Measurements from ENCODE around the gene BSND.

Gene BSND

DNA sequence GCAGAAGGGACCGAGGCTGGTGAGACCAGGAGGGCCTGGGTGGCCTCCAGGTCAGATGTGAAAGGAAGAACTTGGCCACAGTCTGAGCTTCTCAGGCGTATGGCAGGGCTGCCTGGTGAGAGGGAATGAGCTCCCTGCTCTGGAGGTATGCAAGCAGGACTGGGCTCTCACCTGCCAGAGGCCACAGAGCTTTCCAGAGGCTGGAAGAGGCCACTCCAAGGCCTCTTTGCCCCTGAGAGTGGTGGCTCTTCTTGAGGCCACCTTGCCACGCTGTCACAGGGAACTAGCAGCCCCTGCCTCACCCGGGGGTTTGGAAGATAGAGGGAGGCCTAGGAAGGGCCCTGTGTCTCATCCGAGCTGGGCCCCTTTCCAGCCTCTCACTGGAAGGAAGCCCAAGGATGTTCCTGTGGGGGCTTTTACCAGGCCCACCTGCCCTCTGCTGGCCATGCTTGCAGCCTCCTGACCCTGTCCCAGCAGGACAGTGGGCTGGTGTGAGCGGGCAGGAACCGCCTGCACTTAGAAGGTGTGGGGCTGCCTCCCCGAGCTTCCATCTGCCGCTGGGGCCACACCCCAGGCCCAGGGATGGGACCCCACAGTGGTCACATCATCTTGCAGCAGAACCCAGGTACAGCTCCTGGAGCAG, 50.7 kb downstream of the BSND start:
- no peak for DNase-seq

DNA sequence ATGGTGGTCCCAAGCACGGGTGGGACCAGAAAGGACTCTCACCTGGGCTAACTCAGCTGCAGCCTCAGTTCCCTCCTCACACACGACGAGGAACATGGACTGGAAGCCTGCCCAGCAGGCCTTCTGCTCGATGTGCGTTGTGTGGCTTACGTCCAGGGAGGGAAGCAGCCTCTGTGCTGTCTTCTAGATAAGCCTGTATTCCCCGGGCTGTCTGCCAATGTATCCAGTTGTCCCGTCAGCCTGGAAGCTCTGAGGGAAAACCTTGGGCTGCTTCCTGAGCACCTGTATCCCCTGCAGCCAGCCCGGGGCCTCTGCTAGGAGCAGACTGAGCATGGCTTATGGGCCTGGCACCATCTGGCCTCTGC, 51.2 kb downstream of the BSND start:
- DNase-seq = no peak

DNA sequence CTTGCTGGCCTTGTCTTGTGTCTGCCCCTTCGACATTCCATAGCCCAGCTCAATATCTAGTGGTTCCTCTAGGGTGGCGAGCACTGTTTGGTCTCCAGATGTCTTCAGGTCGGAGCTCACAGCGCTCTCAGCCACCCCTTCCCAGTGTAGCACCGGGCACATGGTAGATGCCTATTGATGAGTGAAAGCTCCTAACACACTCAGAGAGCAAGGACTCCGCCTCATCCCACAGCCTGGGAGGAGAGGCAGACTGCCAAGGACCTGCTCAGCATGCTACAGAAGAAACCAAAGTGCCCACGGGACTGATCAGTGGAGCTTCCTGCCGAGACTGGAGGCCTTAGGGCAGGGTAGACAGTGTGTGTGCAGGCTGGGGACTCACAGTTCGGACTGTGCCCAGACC, 51.5 kb downstream of the BSND start:
- DNase-seq = no peak

DNA sequence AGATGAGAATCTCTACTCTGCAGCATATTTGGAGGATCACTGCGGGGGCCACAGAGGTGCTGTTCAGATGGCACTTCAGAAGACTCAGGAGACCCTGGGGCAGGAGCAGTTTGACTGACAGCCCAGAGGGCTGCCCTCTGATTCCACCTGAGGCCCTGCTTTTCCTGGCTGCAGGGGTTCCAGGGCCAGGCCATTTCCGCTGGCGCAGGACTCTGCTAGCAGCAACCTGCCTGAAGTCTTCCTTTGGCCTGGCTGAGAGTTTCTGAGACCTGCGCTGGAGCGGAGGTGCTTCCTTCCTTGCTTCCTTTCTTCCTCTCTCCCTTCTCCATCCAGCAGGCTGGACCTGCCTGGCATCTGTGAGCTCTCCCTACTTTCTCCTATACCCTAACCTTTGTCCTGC, 52.4 kb downstream of the BSND start:
- no peak for DNase-seq

DNA sequence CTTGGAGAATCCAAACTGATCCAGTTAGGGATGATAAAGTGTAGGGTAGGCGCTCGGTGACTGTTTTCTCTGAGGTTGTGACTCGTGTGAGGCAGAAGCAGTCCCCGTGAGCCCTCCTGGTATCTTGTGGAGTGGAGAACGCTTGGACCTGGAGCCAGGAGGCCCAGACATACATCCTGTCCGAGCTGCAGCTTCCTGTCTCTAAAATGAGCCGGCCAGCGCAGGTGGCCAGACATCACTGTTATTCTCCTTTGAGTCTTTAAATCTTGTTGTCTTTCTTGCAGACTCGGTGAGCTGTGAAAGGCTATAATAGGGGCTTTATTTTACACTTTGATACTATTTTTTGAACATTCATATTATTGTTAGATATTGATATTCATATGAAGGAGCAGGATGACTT, 52.9 kb downstream of the BSND start:
- no peak for DNase-seq

DNA sequence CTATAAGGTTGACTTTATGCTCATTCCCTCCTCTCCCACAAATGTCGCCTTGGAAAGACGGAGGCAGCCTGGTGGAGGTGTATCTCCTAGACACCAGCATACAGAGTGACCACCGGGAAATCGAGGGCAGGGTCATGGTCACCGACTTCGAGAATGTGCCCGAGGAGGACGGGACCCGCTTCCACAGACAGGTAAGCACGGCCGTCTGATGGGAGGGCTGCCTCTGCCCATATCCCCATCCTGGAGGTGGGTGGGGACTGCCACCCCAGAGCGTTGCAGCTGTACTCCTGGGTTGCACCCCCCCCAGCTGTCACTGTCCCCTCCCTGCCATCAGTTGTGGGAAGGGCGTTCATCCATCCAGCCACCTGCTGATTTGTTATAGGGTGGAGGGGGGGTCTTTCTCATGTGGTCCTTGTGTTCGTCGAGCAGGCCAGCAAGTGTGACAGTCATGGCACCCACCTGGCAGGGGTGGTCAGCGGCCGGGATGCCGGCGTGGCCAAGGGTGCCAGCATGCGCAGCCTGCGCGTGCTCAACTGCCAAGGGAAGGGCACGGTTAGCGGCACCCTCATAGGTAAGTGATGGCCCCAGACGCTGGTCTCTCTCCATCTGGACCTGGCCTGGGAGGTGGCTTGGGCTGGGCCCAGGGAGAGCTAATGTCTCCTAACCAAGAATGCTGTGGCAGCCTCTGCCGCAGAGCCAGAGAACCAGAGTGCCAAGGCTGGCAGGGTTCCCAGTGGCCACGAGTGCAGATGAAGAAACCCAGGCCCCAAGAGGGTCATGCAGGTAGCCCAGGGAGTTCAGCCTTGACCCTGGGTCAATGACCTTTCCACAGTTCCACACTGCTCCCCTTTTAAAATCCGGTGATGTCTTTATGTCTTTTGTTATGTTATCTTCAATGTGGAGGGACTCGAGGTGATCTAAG, 53.7 kb downstream of the BSND start:
- no peak for DNase-seq

DNA sequence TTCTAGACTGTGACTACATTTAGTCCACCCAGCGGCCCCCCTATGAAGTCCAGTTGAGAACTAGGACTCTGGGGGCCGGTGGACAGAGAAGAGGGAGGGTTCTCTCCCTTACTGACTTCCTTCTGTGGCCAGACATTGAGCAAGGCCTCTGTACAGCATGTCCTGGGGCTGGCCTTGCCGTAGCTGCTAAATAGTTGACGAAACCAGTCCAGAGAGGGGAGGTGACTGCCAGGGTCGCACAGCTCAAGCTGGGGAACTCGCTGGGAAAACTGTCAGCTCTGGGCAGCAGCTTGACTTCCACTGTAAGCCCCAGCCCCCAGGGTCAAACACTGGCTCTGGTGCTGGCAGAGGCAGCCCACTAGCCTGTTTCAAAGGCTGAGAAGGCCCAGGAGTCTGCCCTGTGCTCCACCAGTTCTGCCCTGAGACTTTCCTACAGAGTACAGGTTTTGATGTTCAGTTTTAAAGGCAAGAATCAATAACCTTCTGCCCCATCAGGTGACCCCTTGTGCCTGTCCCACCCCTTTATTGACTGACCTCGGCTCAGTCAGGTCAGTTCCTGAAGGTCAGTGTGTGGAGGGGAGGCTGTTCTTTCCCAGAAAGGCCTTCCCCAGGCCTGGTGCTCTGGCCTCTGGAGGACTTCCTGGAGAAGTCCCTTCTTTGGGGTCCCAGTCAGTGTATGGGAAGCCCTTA, 54.7 kb downstream of the BSND start:
- peak in 1 of 3 donors; percentile 31 for DNase-seq

DNA sequence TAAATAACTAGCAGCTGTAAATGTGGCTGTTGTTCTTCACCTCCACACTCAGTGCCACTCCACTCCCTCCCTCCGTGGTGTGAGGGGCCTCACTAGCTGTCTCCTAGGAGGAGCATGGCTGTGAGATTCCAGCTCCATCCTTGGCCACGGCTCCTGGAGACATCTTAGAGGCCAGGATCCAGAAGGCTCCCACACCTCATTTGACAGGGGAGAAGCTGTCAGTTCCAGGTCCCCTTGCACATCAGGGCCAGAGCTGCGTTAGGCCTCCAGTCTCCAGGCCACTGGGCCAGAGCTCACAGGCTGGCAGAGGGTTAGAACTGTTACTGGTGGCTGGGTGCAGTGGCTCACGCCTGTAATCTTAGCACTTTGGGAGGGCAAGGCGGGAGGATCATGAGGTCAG, 55.7 kb downstream of the BSND start:
- DNase-seq = no peak

DNA sequence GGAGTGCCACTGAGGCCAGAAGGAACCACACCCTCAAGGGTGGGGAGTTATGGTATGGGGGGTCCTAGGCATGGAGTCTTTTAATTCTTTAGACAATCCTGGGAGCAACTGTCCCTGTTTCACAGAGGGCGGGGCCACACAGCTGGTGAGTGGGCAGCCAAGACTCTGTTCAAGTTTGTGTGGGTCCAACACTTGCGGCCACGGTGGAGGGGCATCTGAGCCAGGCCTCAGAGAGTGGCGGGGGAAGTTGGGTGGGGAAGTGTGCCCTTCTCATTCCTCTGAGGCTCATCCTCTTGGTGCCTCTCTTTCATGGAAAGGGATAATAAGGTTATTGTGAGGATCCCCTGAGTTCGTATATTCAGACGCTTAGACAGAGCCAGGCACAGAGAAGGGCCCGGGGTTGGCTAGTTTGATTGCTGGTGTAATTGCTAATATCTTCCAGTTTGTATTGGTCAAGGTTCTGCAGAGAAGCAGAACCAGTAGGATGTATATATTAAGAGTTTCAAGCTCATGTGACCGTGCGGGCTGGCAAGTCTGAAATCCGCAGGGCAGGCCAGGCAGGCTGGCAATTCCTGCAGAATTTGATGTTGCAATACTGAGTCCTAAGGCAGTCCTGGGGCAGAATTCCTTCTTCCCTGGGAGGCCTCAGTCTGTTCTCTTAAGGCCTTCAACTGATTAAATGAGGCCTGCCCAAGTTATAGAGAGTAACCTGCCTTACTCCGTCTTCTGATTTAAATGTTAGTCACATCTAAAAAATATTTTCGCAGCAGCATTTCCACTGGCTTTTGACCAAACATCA, 56.5 kb downstream of the BSND start:
- no peak for DNase-seq

DNA sequence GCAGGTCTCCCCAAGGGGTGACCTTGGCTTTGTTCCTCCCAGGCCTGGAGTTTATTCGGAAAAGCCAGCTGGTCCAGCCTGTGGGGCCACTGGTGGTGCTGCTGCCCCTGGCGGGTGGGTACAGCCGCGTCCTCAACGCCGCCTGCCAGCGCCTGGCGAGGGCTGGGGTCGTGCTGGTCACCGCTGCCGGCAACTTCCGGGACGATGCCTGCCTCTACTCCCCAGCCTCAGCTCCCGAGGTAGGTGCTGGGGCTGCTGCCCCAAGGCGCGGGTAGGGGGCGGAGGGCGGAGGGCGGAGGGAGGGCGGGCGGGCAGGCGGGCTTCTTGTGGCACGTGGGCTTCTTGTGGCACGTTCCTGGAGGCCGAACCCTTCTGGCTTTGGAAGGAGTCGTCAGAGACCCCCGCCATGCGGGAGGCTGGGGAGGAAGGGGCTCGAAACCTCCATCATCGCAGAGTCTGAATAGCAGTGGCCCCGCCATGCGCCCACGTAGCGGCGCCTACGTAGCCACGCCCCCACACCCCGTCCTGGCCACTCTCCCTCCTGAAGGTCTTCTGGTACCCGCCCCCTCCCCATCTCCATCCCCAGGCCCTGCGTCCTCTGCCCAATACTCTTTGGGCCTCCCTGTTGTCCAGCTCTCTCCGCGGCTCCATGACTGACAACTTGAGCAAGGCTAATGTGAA, 57.4 kb downstream of the BSND start:
- no peak for DNase-seq

DNA sequence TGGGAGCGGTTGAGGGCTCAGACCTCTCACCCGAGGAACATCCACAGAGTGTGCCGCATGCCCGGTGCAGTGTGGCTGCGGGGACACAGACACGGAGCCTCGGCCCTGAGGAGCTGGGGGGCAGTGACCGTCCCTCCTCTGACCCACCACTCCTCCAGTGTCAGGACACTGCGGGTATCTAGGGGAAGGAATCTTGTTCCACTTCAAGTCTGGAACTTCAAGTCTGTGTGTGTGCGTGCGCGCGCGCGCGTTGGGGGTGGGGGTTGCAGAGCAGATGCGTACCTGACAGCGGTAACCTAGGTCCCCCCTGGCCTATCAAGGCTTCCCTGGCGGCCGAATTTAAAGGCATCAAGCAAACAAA, 57.9 kb downstream of the BSND start:
- no peak for DNase-seq

DNA sequence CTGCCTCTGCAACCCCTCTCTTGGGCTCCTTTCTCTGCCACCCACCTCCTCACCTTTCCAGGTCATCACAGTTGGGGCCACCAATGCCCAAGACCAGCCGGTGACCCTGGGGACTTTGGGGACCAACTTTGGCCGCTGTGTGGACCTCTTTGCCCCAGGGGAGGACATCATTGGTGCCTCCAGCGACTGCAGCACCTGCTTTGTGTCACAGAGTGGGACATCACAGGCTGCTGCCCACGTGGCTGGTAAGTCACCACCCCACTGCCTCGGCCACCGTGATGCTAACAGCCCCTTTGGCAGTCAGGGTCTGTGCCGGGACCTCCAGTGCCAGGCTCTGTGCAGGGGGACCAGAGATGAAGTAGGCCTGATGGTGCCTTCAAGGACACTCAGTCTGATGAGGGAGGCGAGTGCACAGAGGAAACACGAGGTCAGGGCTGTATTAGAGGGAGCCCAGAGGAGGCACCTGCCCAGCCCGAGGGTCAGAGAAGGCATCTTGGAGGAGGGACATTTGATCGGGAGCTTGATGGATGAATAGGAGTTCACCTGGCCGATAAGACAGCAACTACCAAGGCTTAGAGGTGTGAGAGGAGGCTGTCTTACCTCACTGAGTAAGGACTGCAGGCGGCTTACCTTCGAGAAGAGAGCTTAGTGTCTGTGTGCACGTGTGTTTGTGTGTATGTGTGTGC, 58.7 kb downstream of the BSND start:
- no peak for DNase-seq

DNA sequence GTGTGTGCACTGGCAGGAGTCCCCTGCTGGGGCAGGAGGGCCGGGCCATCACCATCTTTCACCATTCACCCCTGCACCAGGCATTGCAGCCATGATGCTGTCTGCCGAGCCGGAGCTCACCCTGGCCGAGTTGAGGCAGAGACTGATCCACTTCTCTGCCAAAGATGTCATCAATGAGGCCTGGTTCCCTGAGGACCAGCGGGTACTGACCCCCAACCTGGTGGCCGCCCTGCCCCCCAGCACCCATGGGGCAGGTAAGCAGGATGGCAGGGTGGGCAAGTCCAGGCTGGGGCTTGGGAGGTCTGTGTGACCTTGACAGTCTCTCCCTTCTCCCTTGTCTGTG, 59.2 kb downstream of the BSND start:
- no peak for DNase-seq

DNA sequence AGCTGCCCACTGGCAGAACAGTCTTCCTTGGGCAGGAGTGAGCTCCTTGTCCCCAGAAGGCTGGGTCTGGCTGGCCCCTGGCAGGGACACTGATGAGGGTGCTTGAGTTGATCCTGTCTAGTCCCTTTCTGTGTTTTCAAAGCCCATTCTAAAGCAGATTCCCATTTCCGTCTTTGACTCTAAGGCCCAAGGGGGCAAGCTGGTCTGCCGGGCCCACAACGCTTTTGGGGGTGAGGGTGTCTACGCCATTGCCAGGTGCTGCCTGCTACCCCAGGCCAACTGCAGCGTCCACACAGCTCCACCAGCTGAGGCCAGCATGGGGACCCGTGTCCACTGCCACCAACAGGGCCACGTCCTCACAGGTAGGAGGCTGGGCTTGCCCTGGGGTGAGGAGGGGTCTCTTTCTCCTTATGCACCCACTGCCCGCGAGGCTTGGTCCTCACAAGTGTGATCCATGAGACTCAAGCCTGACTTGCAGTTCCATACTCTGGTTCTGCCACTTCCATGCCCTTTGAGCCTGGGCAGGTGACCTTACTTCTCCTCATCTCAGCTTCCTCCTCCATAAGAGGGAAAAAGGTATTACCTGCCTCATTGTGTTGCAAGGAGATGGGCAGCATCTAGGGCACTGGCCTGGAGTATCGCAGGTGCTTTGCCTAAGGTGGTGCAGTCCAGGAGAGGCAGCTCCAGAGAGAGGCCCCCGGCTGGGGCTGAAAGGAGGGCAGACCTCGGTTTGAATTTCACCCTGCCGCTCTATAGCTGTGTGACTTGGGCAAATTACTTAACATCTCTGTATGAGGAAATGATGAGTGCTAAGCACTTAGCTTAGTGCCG, 60.8 kb downstream of the BSND start:
- no peak for DNase-seq

DNA sequence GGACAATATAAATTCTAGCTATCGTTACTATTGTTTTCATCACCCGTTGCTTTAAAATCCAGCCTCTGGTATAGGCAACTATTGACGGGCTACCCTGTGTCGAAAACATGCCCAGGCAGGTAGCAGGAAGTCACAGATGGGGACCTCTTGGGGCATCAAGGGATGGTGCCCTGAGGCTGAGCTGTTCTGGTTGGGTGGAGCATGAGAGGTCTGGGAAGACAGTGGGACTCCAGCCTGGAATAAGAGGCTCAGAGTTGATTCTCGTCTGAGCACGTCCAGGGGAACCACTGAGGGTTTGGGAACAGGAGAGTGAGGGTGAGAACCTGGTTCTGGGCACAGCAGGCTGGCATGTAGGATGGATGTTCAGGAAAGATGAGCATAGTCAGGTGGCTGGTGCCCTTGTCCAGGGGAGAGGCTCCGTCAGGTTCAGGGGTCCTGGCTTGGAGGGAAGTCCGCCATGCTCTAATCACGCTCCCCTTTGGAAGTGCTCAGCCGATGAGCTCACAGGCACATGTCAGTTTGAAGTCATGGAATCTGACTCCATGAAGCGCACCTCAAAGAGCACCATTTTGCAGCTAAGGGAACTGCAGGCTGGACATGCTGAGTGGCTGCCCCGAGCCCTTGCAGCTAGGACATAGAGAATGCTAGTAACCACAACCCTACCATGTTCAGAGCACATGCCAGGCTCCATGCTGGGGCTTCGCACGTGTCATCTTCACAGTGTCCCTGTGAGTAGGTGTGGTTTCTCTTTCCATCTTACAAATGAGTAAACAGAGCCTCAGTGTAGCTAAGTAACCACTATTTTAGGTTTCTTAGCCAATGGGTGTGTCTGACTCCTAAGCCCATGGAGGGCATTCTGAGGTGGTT, 61.6 kb downstream of the BSND start:
- peak; percentile 19 to 48 (median 30) for DNase-seq

DNA sequence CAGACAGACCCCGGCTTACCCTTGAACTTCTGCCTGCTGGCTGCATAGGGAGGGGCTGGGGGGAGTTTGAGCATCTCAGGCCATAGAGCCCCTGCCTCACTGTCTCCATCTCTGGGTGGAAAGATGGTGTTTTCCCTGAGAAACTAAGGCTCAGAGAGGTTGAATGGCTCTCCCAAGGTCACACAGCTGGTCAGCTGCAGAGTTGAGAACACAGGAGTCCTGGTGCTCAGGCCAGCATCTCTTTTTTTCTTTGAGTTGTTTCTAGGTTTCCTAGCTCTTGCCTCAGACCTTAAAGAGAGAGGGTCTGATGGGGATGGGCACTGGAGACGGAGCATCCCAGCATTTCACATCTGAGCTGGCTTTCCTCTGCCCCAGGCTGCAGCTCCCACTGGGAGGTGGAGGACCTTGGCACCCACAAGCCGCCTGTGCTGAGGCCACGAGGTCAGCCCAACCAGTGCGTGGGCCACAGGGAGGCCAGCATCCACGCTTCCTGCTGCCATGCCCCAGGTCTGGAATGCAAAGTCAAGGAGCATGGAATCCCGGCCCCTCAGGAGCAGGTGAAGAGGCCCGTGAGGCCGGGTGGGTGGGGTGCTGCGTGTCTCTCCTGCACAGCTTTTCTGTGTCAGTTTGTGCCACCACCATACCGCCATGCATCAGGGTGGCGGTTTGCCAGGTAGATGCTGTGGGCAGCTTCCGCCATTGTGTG, 62.4 kb downstream of the BSND start:
- DNase-seq = no peak

Measured in suppressor macrophage treated with lipopolysaccharide for 1 hour (primary cell).